AG04449 (cell line): Measurements from ENCODE around the gene DUSP23.

ENCODE experiments used
- CTCF ChIA-PET: fragments of 350-600 bp; formaldehyde crosslinking; extraction: SDS; loops from one replicate; lab custom pipeline; 2021; ENCODE audit warnings: antibody characterized with exemption; lab: Yijun Ruan, JAX
- POLR2A ChIA-PET: fragments of 400-600, 350-600 bp; formaldehyde crosslinking; extraction: SDS; loops from one replicate; lab custom pipeline; 2020; ENCODE audit warnings: antibody characterized with exemption, inconsistent platforms; lab: Yijun Ruan, JAX
- DNase-seq: peaks from one replicate; pipeline ENCODE4 v3.0.0-alpha.2; 2010; ENCODE audit warnings: low read depth, low spot score
- H3K4me3 ChIP-seq: 2 replicates; pipeline ENCODE4 v1.5.1; 2011; ENCODE audit warnings: low read depth, mild to moderate bottlenecking, control low read depth, low read length
- CTCF ChIP-seq: IDR thresholded peaks from one replicate; pipeline ENCODE4 v1.5.1; 2011; ENCODE audit warnings: mild to moderate bottlenecking, moderate library complexity, low read length, control low read depth, inconsistent platforms; ENCODE audit not compliant: insufficient read depth; ENCODE audit errors: missing control alignments

Gene DUSP23

GRCh38 chr1:159756397-159756796 lies 24.4 kb upstream of the DUSP23 start:
- no peak for TF ChIP-seq CTCF
- ChIA-PET POLR2A (no interaction called here), CTCF (interaction anchor here (1.4 kb wide), 1 partner anchor 135 kb away, joined by 7 read pairs; no protein-coding TSS in a partner anchor)
- no peak overlapping the region for H3K4me3 ChIP-seq
- no peak for DNase-seq

GRCh38 chr1:159763686-159764085 lies 17.1 kb upstream of the DUSP23 start:
- CTCF ChIA-PET = no interaction called here
- no peak overlapping the region for H3K4me3 ChIP-seq
- no peak for TF ChIP-seq CTCF
- no peak for DNase-seq
- POLR2A ChIA-PET = no interaction called here

GRCh38 chr1:159765806-159766205 lies 15.0 kb upstream of the DUSP23 start:
- POLR2A ChIA-PET = no interaction called here
- CTCF ChIA-PET = interaction anchor here (1.0 kb wide), 1 partner anchor 552 kb away, joined by 3 read pairs; no protein-coding TSS in a partner anchor
- no peak for DNase-seq
- H3K4me3 ChIP-seq = no peak overlapping the region
- no peak for TF ChIP-seq CTCF

GRCh38 chr1:159771127-159771895 lies 9.5 kb upstream of the DUSP23 start:
- ChIA-PET POLR2A (no interaction called here), CTCF (interaction anchor here (1.1 kb wide), 1 partner anchor 8 kb away, joined by 4 read pairs; no protein-coding TSS in a partner anchor)
- DNase-seq = no peak
- TF ChIP-seq CTCF = no peak
- H3K4me3 ChIP-seq = no peak overlapping the region

- POLR2A ChIA-PET = no interaction called here
- CTCF ChIA-PET = interaction anchor here (2.6 to 2.7 kb wide), 2 partner anchors 117 to 560 kb away, joined by 11 read pairs; no protein-coding TSS in a partner anchor
- no peak overlapping the region for H3K4me3 ChIP-seq
- no peak for DNase-seq
- TF ChIP-seq CTCF = no peak
These were observed 6.3 kb upstream of the DUSP23 start for GRCh38 chr1:159774465-159774864.

- ChIA-PET POLR2A (no interaction called here), CTCF (interaction anchor here (0.6 to 5.3 kb wide), 10 partner anchors 9 to 641 kb away, joined by 3 to 72 read pairs (median 3); no protein-coding TSS in a partner anchor)
- H3K4me3 ChIP-seq = no peak overlapping the region
- DNase-seq = no peak
- TF ChIP-seq CTCF = no peak
These were observed 5.0 kb upstream of the DUSP23 start for GRCh38 chr1:159775716-159776115.
